Ammon's horn (tissue), 1 donor: ENCODE measurements around the gene ACTN4.
A peak's percentile ranks its signal among the peaks of the same experiment; 100 is the strongest.
"Not testable (repeated sequence)": the region's sequence is repeated elsewhere in the genome, so short reads cannot be mapped to it uniquely, and the experiment has no call there.

ENCODE experiments used
- DNase-seq: peaks from one replicate; pipeline ENCODE4 v3.0.0-alpha.2; 2016; ENCODE audit warnings: low spot score

The ACTN4 gene

DNA sequence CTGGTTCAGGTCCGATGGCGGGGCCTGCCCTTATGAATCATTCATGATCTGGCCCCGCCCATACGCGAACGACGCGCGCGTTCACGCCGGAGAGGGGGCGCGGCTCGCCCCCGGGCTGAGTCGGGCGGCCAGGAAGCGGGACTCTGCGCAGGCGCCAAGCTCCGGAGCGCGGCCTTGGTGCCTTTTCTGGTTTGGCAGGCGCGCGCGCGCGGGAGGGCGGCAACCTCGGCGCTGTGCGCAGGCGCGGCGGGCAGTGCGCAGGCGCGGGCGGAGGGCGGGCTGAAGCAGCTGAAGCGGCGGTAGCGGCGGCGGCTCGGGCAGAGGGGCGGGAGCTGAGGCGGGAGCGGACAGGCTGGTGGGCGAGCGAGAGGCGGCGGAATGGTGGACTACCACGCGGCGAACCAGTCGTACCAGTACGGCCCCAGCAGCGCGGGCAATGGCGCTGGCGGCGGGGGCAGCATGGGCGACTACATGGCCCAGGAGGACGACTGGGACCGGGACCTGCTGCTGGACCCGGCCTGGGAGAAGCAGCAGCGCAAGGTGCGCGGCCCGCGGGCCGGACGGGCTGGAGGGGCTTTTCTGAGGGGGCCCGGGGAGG lies at the start of gene ACTN4:
TSS of gene ACTN4 (plus strand) at position 282 of the 598 bp plus-strand sequence. CDS start at position 379, 97 bp downstream.
- DNase-seq: peak; percentile 96

GRCh38 chr19:38599722-38600121 lies 47.7 kb upstream of the ACTN4 start:
- no peak for DNase-seq

GRCh38 chr19:38602856-38603255 lies 44.6 kb upstream of the ACTN4 start:
- DNase-seq: not testable (repeated sequence)

- DNase-seq: no peak
Measured at GRCh38 chr19:38606131-38606530, 41.3 kb upstream of the ACTN4 start.

GRCh38 chr19:38614289-38614688 lies 33.2 kb upstream of the ACTN4 start:
- no peak for DNase-seq

DNA sequence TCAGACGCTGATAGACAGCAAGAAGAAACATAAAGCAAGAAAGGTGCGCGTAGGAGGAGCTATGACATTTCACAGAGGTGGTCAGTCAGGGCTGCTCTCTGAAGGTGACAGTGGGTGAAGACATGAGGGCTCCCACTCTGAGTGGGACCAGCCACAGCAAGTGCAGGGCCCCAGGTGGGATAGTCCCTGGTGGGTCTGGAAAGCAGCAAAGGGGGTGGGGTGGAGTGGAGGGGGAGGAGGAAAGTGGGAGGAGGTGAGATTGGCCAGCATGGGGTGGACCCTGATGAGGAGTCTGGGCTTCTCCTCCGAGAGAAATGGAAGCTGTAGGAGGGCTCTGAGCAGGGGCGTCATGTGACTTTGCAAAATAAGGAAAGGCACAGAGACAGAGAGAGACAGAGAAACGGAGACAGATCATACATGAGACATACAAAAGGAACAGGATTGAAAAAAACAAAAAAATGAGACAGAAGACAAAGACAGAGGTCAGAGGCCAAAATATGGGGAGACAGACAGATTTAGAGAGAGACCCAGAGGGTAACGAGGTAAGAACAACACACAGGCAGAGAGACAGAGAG lies 32.4 kb upstream of the ACTN4 start:
- DNase-seq: no peak

GRCh38 chr19:38616265-38616664 lies 31.2 kb upstream of the ACTN4 start:
- DNase-seq: no peak

- no peak for DNase-seq
Measured at GRCh38 chr19:38617283-38617763, 30.1 kb upstream of the ACTN4 start.

DNA sequence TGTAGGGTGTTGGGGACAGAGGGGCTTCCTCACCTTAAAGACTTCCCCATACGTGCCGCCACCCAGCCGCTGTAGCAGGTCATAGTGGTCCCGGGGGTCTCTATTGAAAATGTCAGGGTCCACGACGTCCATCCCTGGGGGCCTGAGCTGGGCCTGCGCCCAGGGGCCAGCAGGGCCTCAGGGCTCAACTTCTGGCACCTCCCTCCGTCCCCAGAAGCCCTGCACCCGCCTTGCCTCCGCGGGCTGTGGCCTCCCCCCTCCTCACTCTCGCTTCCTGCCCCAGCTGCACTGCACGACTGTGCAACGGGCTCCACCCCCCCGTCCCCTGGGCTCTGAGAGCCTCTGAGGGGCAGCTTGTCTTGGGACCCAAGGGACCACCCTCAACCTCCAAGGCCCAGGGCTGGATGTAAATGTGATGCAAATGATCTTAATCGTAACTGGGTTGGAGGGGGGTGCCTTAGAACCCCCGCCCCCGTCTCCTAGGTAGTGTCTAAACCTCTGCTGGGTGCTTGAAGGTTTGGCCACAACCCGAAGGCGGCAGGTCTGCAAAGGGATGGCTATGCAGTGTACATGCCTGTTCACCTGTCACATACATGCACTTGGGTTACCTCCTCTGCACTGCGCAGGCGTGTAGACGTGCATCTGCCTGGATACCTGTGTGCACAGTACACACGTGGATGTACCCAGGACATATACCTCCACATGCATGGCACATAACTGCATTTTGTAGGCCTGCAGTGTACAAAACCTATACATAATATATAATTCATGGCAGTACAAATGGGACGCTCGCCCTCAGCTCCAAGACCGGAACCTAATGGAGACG lies 29.5 kb upstream of the ACTN4 start, which contains the start of gene MAP4K1:
TSS of gene MAP4K1 (minus strand) at position 190 of the 826 bp plus-strand sequence. CDS start at position 132, 58 bp downstream.
- peak; percentile 49 for DNase-seq

DNA sequence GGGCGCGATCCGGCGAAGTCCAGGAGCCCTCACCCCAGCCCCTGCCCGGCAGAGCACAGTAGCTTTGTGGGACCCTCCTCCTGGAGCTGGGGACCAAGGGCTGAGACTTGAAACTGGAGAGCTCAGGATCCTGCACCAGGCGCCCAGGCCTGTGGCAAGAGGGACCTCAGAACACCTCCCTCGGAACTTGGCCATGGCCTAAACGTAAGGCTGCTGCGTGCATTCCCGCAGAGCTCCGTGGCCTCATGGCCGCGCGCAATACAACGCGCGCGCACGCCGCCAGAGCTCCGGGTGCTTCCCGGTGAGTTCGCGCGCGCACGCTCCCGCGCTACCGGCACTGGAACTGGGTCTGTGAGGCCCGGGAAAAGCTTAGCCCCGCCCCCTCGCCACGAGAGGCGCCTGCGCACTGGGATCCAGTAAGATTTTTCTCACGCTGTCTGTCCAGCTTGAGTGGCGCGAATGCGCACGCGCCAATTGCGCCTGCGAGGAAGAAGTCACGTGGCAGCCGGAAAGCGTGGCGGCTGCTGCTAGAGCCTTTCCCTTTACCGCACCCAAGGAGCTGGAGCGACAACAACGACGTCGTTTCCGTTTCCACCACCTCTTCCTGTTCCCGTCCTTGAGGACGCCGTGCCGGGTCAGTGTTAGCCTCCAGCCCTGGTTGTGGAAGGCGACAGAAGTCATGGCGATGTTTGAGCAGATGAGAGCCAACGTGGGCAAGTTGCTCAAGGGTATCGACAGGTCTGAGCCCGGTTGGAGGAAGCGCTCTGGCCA lies 28.7 kb upstream of the ACTN4 start, which contains the start of gene EIF3K:
TSS of gene EIF3K (plus strand) at position 599 of the 771 bp plus-strand sequence. CDS start at position 680, 81 bp downstream.
- DNase-seq: peak; percentile 100

DNA sequence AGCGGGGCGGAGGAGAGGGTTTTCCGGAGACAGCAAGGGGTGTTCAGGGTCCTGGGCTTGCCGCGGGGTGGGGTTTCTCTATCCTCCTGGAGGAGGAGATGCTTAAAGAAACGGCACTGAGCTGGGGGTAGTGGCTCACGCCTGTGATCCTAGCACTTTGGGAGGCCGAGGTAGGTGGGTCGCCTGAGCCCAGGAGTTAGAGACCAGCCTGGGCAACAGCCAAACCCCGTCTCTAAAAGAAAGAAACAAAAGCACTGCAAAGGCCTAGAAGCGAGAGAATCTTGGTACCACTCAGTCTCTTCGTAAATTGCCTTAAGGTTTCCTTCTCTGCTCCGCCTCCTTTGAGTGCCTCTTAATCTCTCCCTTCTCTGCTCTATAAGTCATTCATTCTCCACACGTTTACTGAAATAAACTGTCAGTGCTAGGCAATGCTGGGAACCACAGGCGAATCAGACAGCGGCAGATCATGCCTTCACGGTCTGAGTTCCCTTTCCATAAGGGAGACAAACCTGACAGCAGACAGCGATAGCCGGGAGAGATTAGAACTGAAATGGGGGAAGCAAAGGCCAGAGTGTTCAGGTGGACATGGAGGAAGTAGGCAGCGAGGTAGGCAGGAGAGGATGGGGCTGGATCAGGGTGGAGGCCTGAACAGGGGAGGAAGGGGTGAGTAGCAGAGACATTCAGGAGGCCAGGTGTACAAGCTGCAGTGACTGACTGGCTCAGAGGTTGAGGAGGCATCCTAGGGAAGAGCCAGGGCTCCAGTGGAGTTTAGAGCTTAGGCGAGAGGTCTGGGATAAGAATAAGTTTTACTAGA lies 27.9 kb upstream of the ACTN4 start:
- no peak for DNase-seq

- no peak for DNase-seq
Measured at GRCh38 chr19:38624822-38625221, 22.6 kb upstream of the ACTN4 start.

GRCh38 chr19:38626401-38626800 lies 21.0 kb upstream of the ACTN4 start:
- DNase-seq: no peak

- DNase-seq: no peak
Measured at GRCh38 chr19:38629568-38629967, 17.9 kb upstream of the ACTN4 start.

DNA sequence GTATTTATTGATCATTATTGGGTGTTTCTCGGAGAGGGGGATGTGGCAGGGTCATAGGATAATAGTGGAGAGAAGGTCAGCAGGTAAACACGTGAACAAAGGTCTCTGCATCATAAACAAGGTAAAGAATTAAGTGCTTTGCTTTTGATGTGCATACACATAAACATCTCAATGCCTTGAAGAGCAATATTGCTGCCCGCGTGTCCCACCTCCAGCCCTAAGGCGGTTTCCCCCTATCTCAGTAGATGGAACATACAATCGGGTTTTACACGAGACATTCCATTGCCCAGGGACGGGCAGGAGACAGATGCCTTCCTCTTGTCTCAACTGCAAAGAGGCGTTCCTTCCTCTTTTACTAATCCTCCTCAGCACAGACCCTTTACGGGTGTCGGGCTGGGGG lies 16.1 kb upstream of the ACTN4 start:
- DNase-seq: not testable (repeated sequence)

GRCh38 chr19:38631811-38632475 lies 15.5 kb upstream of the ACTN4 start:
- not testable (repeated sequence) for DNase-seq

GRCh38 chr19:38632476-38633213 lies 14.8 kb upstream of the ACTN4 start:
- no peak for DNase-seq

GRCh38 chr19:38634757-38635482 lies 12.5 kb upstream of the ACTN4 start:
- peak; percentile 62 for DNase-seq
